ENCODE results near the gene NRG3.

DNA sequence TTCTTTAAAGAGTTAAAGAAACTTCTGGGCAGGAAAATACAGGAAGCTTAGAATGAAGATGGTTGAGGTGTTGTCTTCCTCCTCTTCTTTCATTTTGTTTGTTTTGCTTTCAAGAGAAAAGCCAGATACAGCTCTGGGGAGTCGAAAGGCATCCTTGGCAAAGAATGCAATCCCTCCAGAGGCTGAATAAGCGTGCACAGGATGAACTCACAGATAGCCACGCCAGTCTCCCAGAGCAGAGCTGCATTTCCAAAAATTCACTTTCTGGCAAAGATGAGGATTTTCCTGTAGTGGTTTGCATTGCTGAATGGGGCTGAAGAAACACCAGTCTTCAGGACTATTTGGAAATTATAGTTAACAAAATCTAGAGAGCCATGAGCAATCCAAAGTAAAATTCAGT is 336.4 kb downstream of the NRG3 start:
- TF ChIP-seq RAD21 (IDR thresholded peaks at IDR 0.05; ENCODE audit: low read length) = no peak
- TF ChIP-seq POLR2A (IDR thresholded peaks at IDR 0.05; ENCODE audit: low read depth, low read length) = no peak

All from IMR-90 (cell line).